ENCODE data around the gene PCSK5. TPM values are rescaled to one million over a fixed set of nuclear protein-coding genes. Genes with fewer than 3 reads are reported as not detected.

The PCSK5 gene
- total RNA-seq, 1 experiment from 2014 or later = 6.9 TPM

GRCh38 chr9:75876999-75877640 lies 13.4 kb upstream of the PCSK5 start:
- Histone ChIP-seq H3K79me2 (ENCODE audit: insufficient read depth, low read length) (no peaks in the 10 kb centered on the region), H3K27me3 (ENCODE audit: insufficient read depth, low read length) (no peaks in the 10 kb centered on the region), H3K9me2 (ENCODE audit: insufficient read depth) (no peaks in the 10 kb centered on the region), H2AFZ (ENCODE audit: low read depth, low read length, poor library complexity, severe bottlenecking) (no peak overlapping the region), H3K4me2 (ENCODE audit: low read length) (no peak overlapping the region), H3K9me3 (ENCODE audit: control insufficient read depth in 1 of 2, insufficient read depth in 1 of 2, low read depth in 1 of 2, low read length in 2 of 2) (no peaks in the 10 kb centered on the region), H3K9ac (ENCODE audit: low read length) (no peak overlapping the region), H3K27ac (ENCODE audit: low read depth, low read length) (no peak overlapping the region), H4K20me1 (ENCODE audit: insufficient read depth) (no peaks in the 10 kb centered on the region), H3K4me1 (ENCODE audit: control insufficient read depth in 1 of 2, insufficient read depth in 2 of 2, low read length in 2 of 2) (no peaks in the 10 kb centered on the region), H3K36me3 (ENCODE audit: control insufficient read depth in 1 of 2, insufficient read depth in 2 of 2, low read length in 2 of 2) (no peaks in the 10 kb centered on the region), H3K4me3 (replicated peaks in 1 of 2; ENCODE audit: low read depth in 1 of 2, low read length in 2 of 2) (no peak overlapping the region)
- intact Hi-C loops (cut with micrococcal nuclease) = no loop called here
- CTCF ChIA-PET = interaction anchor here (0.9 kb wide), 1 partner anchor 11 kb away, joined by 5 read pairs; no protein-coding TSS in a partner anchor
- POLR2A ChIA-PET = no interaction called here
- no TSS peak for BruUV-seq (replicated peaks)
- ATAC-seq = no peak
- TF ChIP-seq SIN3A (IDR thresholded peaks at IDR 0.05; ENCODE audit: low read depth) (no peak), ATF3 (IDR thresholded peaks at IDR 0.05) (no peak), EZH2 (IDR thresholded peaks at IDR 0.05) (no peak), SP1 (IDR thresholded peaks at IDR 0.05; ENCODE audit: low read depth) (no peak), MAX (IDR thresholded peaks at IDR 0.05) (no peak), TCF7L2 (IDR thresholded peaks at IDR 0.05; ENCODE audit: borderline replicate concordance, extremely low read depth, insufficient read depth, insufficient read length) (no peak), CTCF (IDR thresholded peaks at IDR 0.05 in 2 of 3, conservative IDR thresholded peaks at IDR 0.05 in 1 of 3; ENCODE audit: borderline replicate concordance in 1 of 3, insufficient read depth in 1 of 3, low read depth in 2 of 3, low read length in 2 of 3) (no peak), ZBTB33 (IDR thresholded peaks at IDR 0.05; ENCODE audit: extremely low read depth, insufficient replicate concordance, low read length) (no peak), ZFX (IDR thresholded peaks at IDR 0.05) (no peak), EGR1 (IDR thresholded peaks at IDR 0.05; ENCODE audit: low read depth) (no peak), POLR2AphosphoS5 (IDR thresholded peaks at IDR 0.05; ENCODE audit: low read depth, low read length) (no peak), ZNF274 (IDR thresholded peaks at IDR 0.05; ENCODE audit: low read depth, low read length) (no peak), RAD21 (IDR thresholded peaks at IDR 0.05; ENCODE audit: low read depth) (no peak), ELF1 (IDR thresholded peaks at IDR 0.05; ENCODE audit: borderline replicate concordance, low read depth) (no peak), REST (IDR thresholded peaks at IDR 0.05; ENCODE audit: low read depth) (no peak), CBX3 (IDR thresholded peaks at IDR 0.05; ENCODE audit: low read depth) (no peak), CEBPB (IDR thresholded peaks at IDR 0.05; ENCODE audit: low read depth) (no peak), YY1 (IDR thresholded peaks at IDR 0.05; ENCODE audit: extremely low read depth, insufficient replicate concordance, low read depth, low read length) (no peak), SRF (IDR thresholded peaks at IDR 0.05; ENCODE audit: low read depth) (no peak)
- RAD21 ChIA-PET (ENCODE audit: low non-redundant PET in 1 of 2, low total read pairs in 2 of 2, uncharacterized antibody in 2 of 2, unreplicated experiment in 2 of 2) = interaction anchor here (0.6 to 0.7 kb wide), 2 partner anchors 13 to 41 kb away, joined by 3 to 4 read pairs; no protein-coding TSS in a partner anchor
- DNase-seq (ENCODE audit: low read depth, low spot score) = no peak
